Suppressor macrophage treated with lipopolysaccharide for 1 hour (primary cell): ENCODE measurements around the gene PRKD1.

Experiments used
- DNase-seq, 3 donors: peaks; one replicate each; pipeline ENCODE4 v3.0.0-alpha.2; 2020 to 2022

PRKD1 gene

DNA sequence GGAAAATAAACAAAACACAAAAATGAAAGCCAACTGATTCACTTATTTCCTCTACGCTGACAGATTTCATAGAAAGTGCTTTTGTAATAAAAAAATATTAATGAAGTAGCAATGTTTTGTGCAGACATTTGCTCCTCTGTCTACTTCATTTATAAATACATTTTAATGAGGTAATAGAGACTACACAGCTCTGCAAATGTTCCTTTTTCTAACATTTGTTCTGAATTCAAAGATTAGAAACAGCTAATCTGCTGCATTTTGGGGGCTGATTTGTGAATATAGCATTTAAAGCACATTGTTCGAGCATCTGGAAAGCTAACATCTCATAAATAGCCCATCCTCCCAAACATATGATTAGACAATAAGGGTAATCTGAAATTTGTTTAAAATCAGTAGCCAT lies 97.8 kb downstream of the PRKD1 start:
- DNase-seq, result no peak

DNA sequence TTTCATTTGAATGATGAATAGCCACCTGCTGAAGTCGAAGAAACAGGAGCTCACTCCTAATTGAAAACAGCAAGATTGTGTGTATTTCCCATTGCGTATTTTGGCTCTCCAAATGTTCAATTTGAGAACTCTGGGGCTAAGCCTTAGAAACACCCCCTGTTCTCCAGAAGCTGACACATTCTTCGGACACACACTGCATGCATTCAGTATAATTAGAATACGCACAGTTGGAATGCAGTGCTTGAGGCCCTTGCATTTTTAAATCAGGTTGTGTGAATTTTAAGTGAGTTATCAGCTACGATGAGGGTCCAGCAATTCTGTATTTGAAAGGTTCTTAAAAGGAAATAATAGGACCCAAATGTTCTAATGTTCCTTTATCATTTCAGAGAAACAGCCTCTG lies 103.8 kb downstream of the PRKD1 start:
- no peak for DNase-seq

DNA sequence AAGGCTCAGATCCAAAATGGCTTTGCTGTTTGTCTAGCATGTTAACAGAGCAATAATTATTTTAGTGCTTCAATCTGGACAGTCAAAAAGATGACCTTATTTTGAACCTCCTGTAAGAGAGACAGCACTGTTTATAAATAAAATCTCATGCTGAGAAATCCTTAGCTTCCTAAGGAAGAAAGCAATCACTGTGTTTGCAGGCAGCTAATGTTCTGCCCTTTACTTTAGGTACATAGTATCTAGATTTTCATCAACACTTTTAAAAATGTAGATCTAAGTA lies 105.3 kb downstream of the PRKD1 start:
- DNase-seq, result no peak

- no peak for DNase-seq
Observed at GRCh38 chr14:29821661-29822429, 105.8 kb downstream of the PRKD1 start.

GRCh38 chr14:29821242-29821641 lies 106.4 kb downstream of the PRKD1 start:
- no peak for DNase-seq

GRCh38 chr14:29820785-29821184 lies 106.9 kb downstream of the PRKD1 start:
- no peak for DNase-seq

DNA sequence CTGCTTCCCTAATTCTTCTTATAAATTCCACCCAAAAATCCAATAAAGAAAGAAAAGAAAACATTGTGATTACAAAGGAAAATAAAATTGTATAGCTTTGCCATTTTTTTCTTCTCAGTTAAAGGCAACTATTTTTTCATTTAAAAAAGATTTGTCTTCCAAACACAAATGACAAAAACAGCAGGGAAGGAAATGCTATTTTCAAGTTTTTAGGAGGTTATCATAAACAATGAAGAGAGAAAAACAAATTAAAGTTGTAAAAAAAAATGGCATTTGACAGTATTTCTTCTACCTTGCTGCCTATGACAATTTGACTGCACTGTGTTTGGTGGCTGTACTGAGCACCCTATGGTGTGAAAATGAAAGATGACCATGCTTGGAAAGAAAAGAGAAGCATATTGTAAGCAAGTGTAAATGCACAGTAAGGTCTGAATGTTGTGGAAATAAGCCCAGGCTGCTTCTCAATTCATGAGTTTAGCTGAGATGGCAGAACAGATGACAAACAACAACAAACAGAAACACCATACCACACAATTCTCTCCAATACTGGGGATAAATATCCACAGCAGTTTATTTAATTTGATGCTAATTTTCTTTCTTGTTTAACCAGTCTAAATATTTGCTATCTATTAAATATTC lies 109.8 kb downstream of the PRKD1 start:
- no peak for DNase-seq

GRCh38 chr14:29815016-29815674 lies 112.5 kb downstream of the PRKD1 start:
- DNase-seq, result no peak

DNA sequence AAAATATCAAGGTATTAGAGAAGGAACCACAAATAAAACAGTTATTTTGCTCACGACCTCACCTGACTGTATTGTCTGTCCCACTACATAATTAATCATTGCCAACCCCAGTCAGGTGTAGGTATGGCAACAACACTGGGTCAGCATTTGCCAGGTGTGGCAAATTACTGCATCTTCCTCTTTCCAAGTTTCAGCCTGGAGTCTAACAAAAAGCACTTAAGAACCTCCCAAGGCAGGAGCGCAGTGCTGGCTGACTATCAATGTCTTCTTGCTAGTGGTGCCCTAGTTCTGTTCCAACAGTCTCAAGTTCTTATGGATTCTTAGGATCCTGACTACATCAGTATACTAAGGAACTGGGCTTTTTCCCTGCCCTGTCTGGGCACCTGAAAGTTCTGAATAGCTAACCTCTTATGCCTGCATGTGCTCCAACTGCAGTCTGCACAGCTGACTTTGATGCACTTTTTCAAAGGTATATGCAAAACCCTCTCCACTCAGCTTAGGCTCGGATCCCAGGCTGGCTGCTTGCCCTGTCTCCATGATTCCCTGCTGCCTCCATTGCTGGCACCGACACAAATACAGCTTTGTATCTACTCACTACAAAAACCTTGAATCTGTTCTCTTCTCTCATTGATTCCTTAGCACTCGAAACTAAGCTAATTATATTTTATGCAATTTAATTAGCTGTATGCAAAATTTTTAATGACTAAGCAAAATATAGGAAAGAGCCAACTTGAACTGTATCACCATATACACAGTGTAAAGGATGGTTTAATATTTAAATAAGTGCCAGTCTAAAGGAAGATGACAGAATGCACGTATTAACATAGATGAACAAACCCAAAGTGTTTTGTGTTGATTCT lies 113.3 kb downstream of the PRKD1 start:
- DNase-seq, result no peak

GRCh38 chr14:29810682-29811081 lies 117.0 kb downstream of the PRKD1 start:
- DNase-seq, result no peak

GRCh38 chr14:29810064-29810463 lies 117.6 kb downstream of the PRKD1 start:
- no peak for DNase-seq

- DNase-seq, result no peak
Observed at GRCh38 chr14:29806124-29806517, 121.5 kb downstream of the PRKD1 start.

DNA sequence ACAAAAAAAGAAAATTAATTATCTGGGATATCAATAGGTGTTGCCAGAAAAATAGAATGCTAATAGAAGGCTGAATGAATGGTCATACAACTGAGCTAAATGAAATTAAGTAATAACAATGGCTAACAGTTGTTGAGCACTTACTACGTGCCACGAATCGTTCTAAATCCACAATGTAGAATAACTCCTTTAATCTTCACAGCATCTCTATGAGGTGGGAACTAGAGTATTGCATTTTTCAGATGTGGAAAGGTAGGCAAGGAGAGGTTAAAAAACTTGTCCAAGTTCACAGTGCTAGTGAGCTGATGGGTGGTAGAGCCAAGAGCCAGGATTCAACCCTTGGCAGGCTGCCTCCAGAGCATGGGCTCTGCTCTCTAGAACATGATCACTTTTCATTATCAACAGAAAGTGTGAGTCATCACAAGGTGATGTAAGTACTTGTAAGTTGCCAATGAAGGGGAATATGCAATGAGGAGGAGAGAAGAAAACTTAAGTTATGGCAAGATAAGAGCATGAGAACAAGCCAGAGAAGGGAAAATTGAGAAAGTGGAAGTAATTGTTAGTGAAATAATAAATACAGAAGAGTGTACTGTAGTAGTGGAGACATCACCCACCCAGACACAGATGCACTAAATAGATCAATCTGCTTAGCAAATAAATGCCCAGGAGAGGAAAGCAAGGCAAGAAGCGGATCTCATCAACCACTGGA lies 122.1 kb downstream of the PRKD1 start:
- peak in 1 of 3 donors; percentile 14 for DNase-seq

DNA sequence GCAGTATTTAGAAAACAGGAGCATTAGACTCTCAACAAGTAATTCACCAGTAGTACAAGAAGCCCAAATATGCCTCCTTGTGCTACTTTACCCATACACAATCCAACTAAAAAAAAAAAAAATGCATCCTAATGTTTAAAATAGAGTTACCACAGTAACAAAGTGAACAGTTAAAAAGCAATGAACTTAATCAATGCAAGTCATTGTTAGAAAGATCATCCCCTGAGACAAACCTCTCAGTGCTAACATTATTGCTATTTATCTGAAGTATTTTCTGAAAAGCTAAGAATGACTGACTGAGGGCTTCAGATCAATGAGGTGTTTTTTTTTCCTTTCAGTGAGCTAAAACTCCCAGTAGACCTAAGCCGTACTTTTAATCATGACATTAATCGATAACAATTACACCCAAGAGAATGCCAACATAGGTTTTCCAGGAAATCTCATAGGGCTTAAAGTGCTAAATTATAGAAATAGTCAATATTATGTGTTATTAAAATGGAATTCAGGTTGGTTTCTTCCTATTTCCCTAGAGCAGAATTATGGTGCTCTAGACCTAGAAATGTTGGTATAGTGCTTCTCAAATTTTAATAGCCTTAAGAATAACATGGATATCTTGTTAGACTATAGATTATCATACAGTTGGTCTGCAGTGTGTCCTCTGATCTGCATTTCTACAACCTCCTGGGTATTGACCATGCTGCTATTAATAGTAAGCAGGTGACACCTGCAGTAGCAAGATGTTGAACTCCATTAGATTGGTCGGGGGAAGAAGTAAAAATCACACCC lies 123.0 kb downstream of the PRKD1 start:
- DNase-seq, result no peak

DNA sequence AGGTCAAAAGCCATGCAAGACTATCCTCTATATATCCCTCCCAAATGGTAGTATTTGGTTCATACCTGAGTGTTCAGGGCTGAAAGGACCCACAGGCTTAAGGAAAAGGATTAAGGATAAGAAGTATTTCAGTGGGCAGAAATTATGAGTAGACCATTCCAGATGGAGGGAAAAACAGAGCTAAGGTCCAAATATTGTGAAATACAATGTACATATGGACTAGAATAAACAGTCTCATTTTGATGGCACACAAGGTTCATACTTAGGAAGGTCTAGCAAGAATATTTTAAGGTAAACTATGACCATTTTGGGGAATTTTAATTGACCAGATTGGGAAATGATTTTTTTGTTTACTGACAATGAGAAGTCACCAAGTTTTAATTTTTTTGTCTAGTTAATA lies 124.6 kb downstream of the PRKD1 start:
- DNase-seq, result no peak

- no peak for DNase-seq
Observed at GRCh38 chr14:29802211-29802610, 125.4 kb downstream of the PRKD1 start.

DNA sequence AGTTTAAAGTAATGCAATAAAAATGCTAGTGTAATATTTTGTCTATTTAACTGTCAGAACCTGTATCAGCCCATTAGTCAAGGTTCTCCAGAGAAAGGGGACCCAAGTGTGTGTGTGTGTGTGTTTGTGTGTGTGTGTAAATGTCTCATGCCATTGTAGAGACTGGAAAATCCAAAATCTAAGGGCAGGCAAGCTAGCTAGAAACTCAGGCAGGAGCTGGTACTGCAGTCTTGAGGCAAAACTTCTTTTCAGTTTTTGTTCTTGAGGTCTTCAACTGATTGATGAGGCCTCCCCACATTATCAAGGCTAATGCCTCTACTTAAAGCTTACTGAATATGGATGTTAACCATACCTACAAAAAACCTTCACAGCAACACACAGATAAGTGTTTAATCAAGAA lies 126.7 kb downstream of the PRKD1 start:
- peak in 1 of 3 donors; percentile 9 for DNase-seq

GRCh38 chr14:29799464-29800095 lies 128.1 kb downstream of the PRKD1 start:
- no peak for DNase-seq

- no peak for DNase-seq
Observed at GRCh38 chr14:29798811-29799210, 128.8 kb downstream of the PRKD1 start.

DNA sequence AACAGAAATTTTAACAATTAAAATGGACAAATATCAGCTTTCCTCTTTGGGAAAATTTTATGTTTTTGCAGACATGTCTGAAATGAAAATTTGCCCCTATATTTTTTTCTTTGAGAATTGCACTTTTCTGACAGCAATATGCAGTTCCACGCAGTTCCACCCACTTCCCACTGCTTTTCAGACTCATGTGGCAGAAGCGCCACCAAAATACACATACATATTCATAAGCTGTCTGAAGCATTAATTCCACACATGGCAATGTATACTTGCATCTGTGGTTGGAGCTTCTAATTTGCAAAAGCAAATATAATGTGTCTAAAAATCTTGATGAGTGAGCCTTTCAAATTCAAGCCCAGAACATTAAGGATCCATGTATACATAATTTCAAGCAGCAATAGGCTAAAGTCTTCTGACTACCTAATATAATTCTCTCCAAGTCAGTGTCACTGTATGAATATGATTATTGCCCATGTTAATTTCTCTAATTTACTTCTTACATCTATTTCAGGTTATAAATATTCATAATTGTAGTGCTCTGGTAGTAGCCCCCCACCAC lies 129.5 kb downstream of the PRKD1 start:
- no peak for DNase-seq

GRCh38 chr14:29796853-29797252 lies 130.8 kb downstream of the PRKD1 start:
- DNase-seq, result peak in 1 of 3 donors; percentile 9
